H1 (cell line): ENCODE results near the gene DYNLT5. TPM values are rescaled to one million over a fixed set of nuclear protein-coding genes. Genes with fewer than 3 reads are reported as not detected.

Source experiments
- BCL11A ChIP-seq, 2 experiments: IDR thresholded peaks; one replicate each; pipeline ENCODE4 v1.6.1; 2011; ENCODE audit warnings: low read depth in 2 of 2, low read length in 2 of 2, mild to moderate bottlenecking in 2 of 2
- CHD2 ChIP-seq: IDR thresholded peaks from 2 replicates; pipeline ENCODE4 v1.6.1; 2012; ENCODE audit warnings: low read length, improper control_type of control experiment
- EGR1 ChIP-seq: IDR thresholded peaks from 2 replicates; pipeline ENCODE4 v1.6.1; 2011; ENCODE audit warnings: low read depth, low read length, borderline replicate concordance
- EP300 ChIP-seq, 2 experiments: IDR thresholded peaks; 1 replicate in 1 of 2; 2 replicates in 1 of 2; pipeline ENCODE4 v1.6.1; 2011 to 2012; ENCODE audit warnings: low read depth in 2 of 2, low read length in 2 of 2, mild to moderate bottlenecking in 2 of 2, borderline replicate concordance in 1 of 2, inconsistent platforms in 1 of 2, moderate library complexity in 1 of 2
- MAFK ChIP-seq: IDR thresholded peaks from 2 replicates; pipeline ENCODE4 v1.6.1; 2012; ENCODE audit warnings: low read depth, mild to moderate bottlenecking, improper control_type of control experiment, low read length
- PHF8 ChIP-seq: fragments of 200-600 bp; sonication (generic); conservative IDR thresholded peaks from 2 replicates; pipeline ENCODE4 v1.7.1; 2012; ENCODE audit warnings: low read depth, mild to moderate bottlenecking, inconsistent platforms, low read length, moderate library complexity
- RAD21 ChIP-seq, 2 experiments: IDR thresholded peaks in 1 of 2; conservative IDR thresholded peaks in 1 of 2; 2 replicates each; pipeline ENCODE4 v1.6.1; 2011; ENCODE audit warnings: low read depth in 2 of 2, low read length in 2 of 2, improper control_type of control experiment in 1 of 2, inconsistent platforms in 1 of 2, mild to moderate bottlenecking in 1 of 2, moderate library complexity in 1 of 2
- RXRA ChIP-seq: IDR thresholded peaks from 2 replicates; pipeline ENCODE4 v1.6.1; 2011; ENCODE audit warnings: low read depth, mild to moderate bottlenecking, low read length, moderate library complexity; ENCODE audit not compliant: insufficient read depth
- SIX5 ChIP-seq: IDR thresholded peaks from 2 replicates; pipeline ENCODE4 v1.6.1; 2011; ENCODE audit warnings: mild to moderate bottlenecking, low read depth, low read length
- polyA plus RNA-seq, 7 experiments: library from polyadenylated mRNA; depleted of rRNA in 3 of 7; stranded (reverse) in 5 of 7; unstranded in 2 of 7; fragments of >200 nt in 5 of 7; fragments of 200-250 nt in 2 of 7; gene quantifications; 1 replicate in 5 of 7; 2 replicates in 1 of 7; 4 replicates in 1 of 7; pipeline versions ENCODE4 v1.2.1 to v1.2.3, GENCODE V29; 2011 to 2013; ENCODE audit warnings: missing spikeins in 2 of 7, mixed read lengths in 2 of 7
- total RNA-seq: library from RNA; stranded (reverse); fragmentation: NEBNext Ultra II Directional; extraction: Animal tissue kit (Norgen Biotek cat#: 25700); gene quantifications from 2 replicates; pipeline ENCODE4 v1.2.1, GENCODE V29; 2021
- TF ChIP-seq, protein P1 (sequence below): fragments of 300-600 bp; sonication (generic); IDR thresholded peaks from 2 replicates; pipeline ENCODE4 v1.7.1; 2012; ENCODE audit warnings: low read length, moderate library complexity, mild to moderate bottlenecking, inconsistent platforms; ENCODE audit not compliant: insufficient replicate concordance

DYNLT5 gene
- total and polyA plus RNA-seq, 2 of the 8 experiments (the other 6 are each of a cell fraction or from before 2014, with no cell fraction given): 0.93 to 1.5 TPM

GRCh38 chr1:66752000-66752592 lies at the start of gene DYNLT5 (continued):
- no peak for TF ChIP-seq EP300 (IDR thresholded peaks at IDR 0.05; ENCODE audit: borderline replicate concordance in 1 of 2, low read depth in 2 of 2, low read length in 2 of 2)
- TF ChIP-seq BCL11A (IDR thresholded peaks at IDR 0.05; ENCODE audit: low read depth in 2 of 2, low read length in 2 of 2): no peak
- TF ChIP-seq SIX5: no peak
- TF ChIP-seq CHD2: no peak
- no peak for TF ChIP-seq MAFK
- TF ChIP-seq RAD21 (IDR thresholded peaks at IDR 0.05 in 1 of 2, conservative IDR thresholded peaks at IDR 0.05 in 1 of 2; ENCODE audit: low read depth in 2 of 2, low read length in 2 of 2): peak; percentile 49 to 68
- TF ChIP-seq RXRA: no peak
- TF ChIP-seq EGR1: no peak
- TF ChIP-seq PHF8: 0 out of 2 replicates have a peak, but pooled peaks have one; percentile 30
- TF ChIP-seq, protein P1, sequence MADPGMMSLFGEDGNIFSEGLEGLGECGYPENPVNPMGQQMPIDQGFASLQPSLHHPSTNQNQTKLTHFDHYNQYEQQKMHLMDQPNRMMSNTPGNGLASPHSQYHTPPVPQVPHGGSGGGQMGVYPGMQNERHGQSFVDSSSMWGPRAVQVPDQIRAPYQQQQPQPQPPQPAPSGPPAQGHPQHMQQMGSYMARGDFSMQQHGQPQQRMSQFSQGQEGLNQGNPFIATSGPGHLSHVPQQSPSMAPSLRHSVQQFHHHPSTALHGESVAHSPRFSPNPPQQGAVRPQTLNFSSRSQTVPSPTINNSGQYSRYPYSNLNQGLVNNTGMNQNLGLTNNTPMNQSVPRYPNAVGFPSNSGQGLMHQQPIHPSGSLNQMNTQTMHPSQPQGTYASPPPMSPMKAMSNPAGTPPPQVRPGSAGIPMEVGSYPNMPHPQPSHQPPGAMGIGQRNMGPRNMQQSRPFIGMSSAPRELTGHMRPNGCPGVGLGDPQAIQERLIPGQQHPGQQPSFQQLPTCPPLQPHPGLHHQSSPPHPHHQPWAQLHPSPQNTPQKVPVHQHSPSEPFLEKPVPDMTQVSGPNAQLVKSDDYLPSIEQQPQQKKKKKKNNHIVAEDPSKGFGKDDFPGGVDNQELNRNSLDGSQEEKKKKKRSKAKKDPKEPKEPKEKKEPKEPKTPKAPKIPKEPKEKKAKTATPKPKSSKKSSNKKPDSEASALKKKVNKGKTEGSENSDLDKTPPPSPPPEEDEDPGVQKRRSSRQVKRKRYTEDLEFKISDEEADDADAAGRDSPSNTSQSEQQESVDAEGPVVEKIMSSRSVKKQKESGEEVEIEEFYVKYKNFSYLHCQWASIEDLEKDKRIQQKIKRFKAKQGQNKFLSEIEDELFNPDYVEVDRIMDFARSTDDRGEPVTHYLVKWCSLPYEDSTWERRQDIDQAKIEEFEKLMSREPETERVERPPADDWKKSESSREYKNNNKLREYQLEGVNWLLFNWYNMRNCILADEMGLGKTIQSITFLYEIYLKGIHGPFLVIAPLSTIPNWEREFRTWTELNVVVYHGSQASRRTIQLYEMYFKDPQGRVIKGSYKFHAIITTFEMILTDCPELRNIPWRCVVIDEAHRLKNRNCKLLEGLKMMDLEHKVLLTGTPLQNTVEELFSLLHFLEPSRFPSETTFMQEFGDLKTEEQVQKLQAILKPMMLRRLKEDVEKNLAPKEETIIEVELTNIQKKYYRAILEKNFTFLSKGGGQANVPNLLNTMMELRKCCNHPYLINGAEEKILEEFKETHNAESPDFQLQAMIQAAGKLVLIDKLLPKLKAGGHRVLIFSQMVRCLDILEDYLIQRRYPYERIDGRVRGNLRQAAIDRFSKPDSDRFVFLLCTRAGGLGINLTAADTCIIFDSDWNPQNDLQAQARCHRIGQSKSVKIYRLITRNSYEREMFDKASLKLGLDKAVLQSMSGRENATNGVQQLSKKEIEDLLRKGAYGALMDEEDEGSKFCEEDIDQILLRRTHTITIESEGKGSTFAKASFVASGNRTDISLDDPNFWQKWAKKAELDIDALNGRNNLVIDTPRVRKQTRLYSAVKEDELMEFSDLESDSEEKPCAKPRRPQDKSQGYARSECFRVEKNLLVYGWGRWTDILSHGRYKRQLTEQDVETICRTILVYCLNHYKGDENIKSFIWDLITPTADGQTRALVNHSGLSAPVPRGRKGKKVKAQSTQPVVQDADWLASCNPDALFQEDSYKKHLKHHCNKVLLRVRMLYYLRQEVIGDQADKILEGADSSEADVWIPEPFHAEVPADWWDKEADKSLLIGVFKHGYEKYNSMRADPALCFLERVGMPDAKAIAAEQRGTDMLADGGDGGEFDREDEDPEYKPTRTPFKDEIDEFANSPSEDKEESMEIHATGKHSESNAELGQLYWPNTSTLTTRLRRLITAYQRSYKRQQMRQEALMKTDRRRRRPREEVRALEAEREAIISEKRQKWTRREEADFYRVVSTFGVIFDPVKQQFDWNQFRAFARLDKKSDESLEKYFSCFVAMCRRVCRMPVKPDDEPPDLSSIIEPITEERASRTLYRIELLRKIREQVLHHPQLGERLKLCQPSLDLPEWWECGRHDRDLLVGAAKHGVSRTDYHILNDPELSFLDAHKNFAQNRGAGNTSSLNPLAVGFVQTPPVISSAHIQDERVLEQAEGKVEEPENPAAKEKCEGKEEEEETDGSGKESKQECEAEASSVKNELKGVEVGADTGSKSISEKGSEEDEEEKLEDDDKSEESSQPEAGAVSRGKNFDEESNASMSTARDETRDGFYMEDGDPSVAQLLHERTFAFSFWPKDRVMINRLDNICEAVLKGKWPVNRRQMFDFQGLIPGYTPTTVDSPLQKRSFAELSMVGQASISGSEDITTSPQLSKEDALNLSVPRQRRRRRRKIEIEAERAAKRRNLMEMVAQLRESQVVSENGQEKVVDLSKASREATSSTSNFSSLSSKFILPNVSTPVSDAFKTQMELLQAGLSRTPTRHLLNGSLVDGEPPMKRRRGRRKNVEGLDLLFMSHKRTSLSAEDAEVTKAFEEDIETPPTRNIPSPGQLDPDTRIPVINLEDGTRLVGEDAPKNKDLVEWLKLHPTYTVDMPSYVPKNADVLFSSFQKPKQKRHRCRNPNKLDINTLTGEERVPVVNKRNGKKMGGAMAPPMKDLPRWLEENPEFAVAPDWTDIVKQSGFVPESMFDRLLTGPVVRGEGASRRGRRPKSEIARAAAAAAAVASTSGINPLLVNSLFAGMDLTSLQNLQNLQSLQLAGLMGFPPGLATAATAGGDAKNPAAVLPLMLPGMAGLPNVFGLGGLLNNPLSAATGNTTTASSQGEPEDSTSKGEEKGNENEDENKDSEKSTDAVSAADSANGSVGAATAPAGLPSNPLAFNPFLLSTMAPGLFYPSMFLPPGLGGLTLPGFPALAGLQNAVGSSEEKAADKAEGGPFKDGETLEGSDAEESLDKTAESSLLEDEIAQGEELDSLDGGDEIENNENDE: no peak
